Mucosa of rectum (tissue), 2 donors: ENCODE measurements around the gene ST3GAL4.
A peak's percentile ranks its signal among the peaks of the same experiment; 100 is the strongest.

Experiments
- H3K27ac ChIP-seq, 2 donors: one replicate each; pipeline ENCODE4 v1.7.0; 2013; ENCODE audit warnings: inconsistent platforms in 2 of 2, low read depth in 2 of 2, low read length in 2 of 2
- H3K27me3 ChIP-seq, 2 donors: one replicate each; pipeline ENCODE4 v1.7.0; 2013; ENCODE audit warnings: low read length in 2 of 2; ENCODE audit not compliant: control insufficient read depth in 2 of 2, insufficient read depth in 2 of 2
- H3K36me3 ChIP-seq, 2 donors: one replicate each; pipeline ENCODE4 v1.7.0; 2013; ENCODE audit warnings: low read length in 2 of 2; ENCODE audit not compliant: control insufficient read depth in 2 of 2, insufficient read depth in 2 of 2
- H3K4me1 ChIP-seq, 2 donors: one replicate each; pipeline ENCODE4 v1.7.0; 2013; ENCODE audit warnings: low read length in 2 of 2, mild to moderate bottlenecking in 1 of 2; ENCODE audit not compliant: control insufficient read depth in 2 of 2, insufficient read depth in 2 of 2
- H3K4me3 ChIP-seq, 2 donors: one replicate each; pipeline ENCODE4 v1.7.0; 2013; ENCODE audit warnings: low read length in 2 of 2
- H3K9ac ChIP-seq, 2 donors: one replicate each; pipeline ENCODE4 v1.7.0; 2013; ENCODE audit warnings: low read length in 2 of 2, low read depth in 1 of 2, mild to moderate bottlenecking in 1 of 2
- H3K9me3 ChIP-seq, 2 donors: one replicate each; pipeline ENCODE4 v1.7.0; 2013; ENCODE audit warnings: low read length in 2 of 2; ENCODE audit not compliant: control insufficient read depth in 2 of 2
- donor health status: healthy.
- donor health status: Normal muscosa, but diverticular disease.

The ST3GAL4 gene

DNA sequence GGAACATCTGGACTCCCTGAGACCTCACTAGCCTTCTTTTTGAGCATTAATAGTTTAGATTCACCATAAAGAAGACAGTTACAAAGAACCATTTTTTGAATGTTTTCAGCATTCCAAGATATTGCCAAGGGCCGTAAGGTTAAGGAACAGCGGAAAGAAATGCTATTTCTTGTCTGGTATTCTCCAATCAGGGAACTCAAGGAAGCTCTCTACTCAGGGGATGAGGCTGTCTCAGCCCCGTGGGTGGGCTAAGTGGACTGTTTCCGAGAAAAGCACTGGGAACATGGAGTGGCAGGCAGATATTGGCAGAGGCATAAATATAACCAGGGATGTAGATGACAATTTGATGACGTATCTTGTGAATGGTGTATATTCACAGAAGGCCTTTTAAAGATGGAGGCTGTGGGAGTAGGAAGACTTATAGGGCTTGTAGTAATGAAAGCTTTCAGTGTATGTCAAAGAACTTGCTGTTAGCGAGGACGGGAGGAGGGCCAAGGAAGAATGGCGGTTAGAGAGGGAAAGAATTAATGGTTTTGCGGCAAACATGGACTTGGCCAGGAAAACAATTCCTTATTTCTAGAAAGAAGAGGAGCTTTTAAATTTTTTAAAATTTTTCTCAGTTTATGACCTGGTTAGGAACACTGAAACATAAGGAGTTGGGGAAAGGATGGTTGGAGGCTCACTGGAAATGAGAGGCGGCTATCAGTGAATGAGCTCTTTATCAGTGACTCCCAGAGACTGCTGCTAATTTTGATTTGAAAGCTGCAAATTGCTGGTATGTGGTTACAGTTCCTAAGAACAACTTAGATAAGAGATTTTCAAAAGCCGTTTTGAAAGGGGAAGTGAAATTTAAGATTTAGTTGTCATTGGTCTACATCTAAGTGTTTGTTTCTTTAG lies 64.6 kb downstream of the ST3GAL4 start:
- no peak overlapping the region for H3K4me3 ChIP-seq
- H3K27ac ChIP-seq: peak overlapping the region; percentile 50 to 74
- no peaks in the 10 kb centered on the region for H3K9me3 ChIP-seq
- H3K36me3 ChIP-seq: peaks cover 0 to 8% of the 10 kb centered on the region in 2 donors
- H3K4me1 ChIP-seq: peaks cover 57 to 72% of the 10 kb centered on the region in 2 donors
- H3K9ac ChIP-seq: no peak overlapping the region
- no peaks in the 10 kb centered on the region for H3K27me3 ChIP-seq

DNA sequence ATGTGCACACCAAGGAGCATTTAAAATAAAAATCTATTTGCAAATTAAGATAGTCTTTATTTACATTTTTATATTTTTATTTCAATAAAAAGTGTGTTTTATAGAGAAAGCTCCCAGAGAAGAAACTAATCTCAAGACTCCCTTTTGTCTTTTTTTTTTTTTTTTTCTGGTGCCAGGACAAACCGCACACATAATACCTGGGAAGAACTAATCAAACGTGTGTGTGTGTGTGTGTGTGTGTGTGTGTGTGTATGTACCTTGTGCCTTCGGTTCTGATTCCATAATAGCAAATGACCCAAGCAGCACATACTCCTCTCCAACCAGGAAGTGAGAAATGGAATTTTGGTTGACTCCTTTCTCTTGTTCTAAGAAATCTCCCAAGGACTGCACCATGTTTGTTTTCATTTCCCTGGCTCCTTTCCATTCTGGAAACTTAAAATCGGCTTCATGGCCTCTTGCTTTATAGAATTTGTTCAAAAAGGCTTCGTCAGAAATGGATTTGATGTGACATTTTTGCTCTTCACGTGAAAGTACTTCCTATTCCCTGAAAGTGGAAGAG lies 65.3 kb downstream of the ST3GAL4 start:
- H3K27me3 ChIP-seq: no peaks in the 10 kb centered on the region
- no peaks in the 10 kb centered on the region for H3K9me3 ChIP-seq
- H3K4me3 ChIP-seq: no peak overlapping the region
- H3K36me3 ChIP-seq: peaks cover 0 to 1% of the 10 kb centered on the region in 2 donors
- H3K9ac ChIP-seq: peak overlapping the region in 1 of 2 donors; percentile 26
- H3K4me1 ChIP-seq: peaks cover 51 to 72% of the 10 kb centered on the region in 2 donors
- H3K27ac ChIP-seq: peak overlapping the region; percentile 83 to 84

- Histone ChIP-seq H3K36me3 (no peaks in the 10 kb centered on the region), H3K9me3 (no peaks in the 10 kb centered on the region), H3K4me1 (peaks cover 46 to 71% of the 10 kb centered on the region in 2 donors), H3K4me3 (no peak overlapping the region), H3K27me3 (no peaks in the 10 kb centered on the region), H3K27ac (peak overlapping the region; percentile 83 to 84), H3K9ac (peak overlapping the region in 1 of 2 donors; percentile 26)
Observed at GRCh38 chr11:126421271-126421671, 65.8 kb downstream of the ST3GAL4 start.

GRCh38 chr11:126422446-126422845 lies 67.0 kb downstream of the ST3GAL4 start:
- no peaks in the 10 kb centered on the region for H3K36me3 ChIP-seq
- peaks cover 40 to 72% of the 10 kb centered on the region in 2 donors for H3K4me1 ChIP-seq
- peak overlapping the region; percentile 81 to 93 for H3K27ac ChIP-seq
- peak overlapping the region in 1 of 2 donors; percentile 14 for H3K9ac ChIP-seq
- H3K9me3 ChIP-seq: no peaks in the 10 kb centered on the region
- H3K27me3 ChIP-seq: no peaks in the 10 kb centered on the region
- H3K4me3 ChIP-seq: no peak overlapping the region

GRCh38 chr11:126423154-126423553 lies 67.7 kb downstream of the ST3GAL4 start:
- Histone ChIP-seq H3K27me3 (no peaks in the 10 kb centered on the region), H3K9me3 (no peaks in the 10 kb centered on the region), H3K4me1 (peaks cover 40 to 76% of the 10 kb centered on the region in 2 donors), H3K36me3 (no peaks in the 10 kb centered on the region), H3K4me3 (no peak overlapping the region), H3K27ac (peak overlapping the region; percentile 81 to 93), H3K9ac (peak overlapping the region in 1 of 2 donors; percentile 36)

GRCh38 chr11:126423743-126424142 lies 68.3 kb downstream of the ST3GAL4 start:
- H3K4me3 ChIP-seq: no peak overlapping the region
- peak overlapping the region; percentile 81 to 93 for H3K27ac ChIP-seq
- no peaks in the 10 kb centered on the region for H3K27me3 ChIP-seq
- no peaks in the 10 kb centered on the region for H3K36me3 ChIP-seq
- peaks cover 40 to 76% of the 10 kb centered on the region in 2 donors for H3K4me1 ChIP-seq
- no peaks in the 10 kb centered on the region for H3K9me3 ChIP-seq
- peak overlapping the region in 1 of 2 donors; percentile 36 for H3K9ac ChIP-seq

- Histone ChIP-seq H3K27me3 (no peaks in the 10 kb centered on the region), H3K36me3 (no peaks in the 10 kb centered on the region), H3K9ac (peak overlapping the region in 1 of 2 donors; percentile 7), H3K27ac (peak overlapping the region; percentile 61 to 93), H3K4me1 (peaks cover 40 to 80% of the 10 kb centered on the region in 2 donors), H3K4me3 (no peak overlapping the region), H3K9me3 (no peaks in the 10 kb centered on the region)
Observed at GRCh38 chr11:126424471-126425039, 69.1 kb downstream of the ST3GAL4 start.

DNA sequence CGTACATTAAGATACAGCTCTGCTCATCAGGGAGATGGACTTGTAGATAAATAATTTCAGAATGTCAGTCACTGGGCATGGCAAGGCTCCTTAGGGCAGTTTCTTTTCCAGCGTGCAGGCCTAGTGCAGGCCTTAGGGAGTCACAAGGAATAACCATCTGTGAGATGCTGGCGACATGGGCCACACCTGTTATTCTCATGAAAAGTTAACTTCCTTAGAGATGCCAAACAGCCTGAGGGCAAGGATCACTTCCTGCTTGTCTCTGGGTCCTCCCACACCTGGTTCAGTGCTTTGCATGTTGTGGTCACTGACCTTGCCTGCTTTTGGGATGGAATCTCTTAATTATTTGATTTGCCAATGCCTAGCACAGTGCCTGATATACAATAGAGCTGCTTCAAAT lies 70.6 kb downstream of the ST3GAL4 start:
- H3K27ac ChIP-seq: peak overlapping the region; percentile 61 to 93
- H3K27me3 ChIP-seq: no peaks in the 10 kb centered on the region
- H3K9me3 ChIP-seq: no peaks in the 10 kb centered on the region
- H3K4me1 ChIP-seq: peaks cover 35 to 81% of the 10 kb centered on the region in 2 donors
- H3K36me3 ChIP-seq: no peaks in the 10 kb centered on the region
- H3K4me3 ChIP-seq: no peak overlapping the region
- H3K9ac ChIP-seq: peak overlapping the region in 1 of 2 donors; percentile 23

GRCh38 chr11:126426820-126427749 lies 71.6 kb downstream of the ST3GAL4 start:
- H3K27me3 ChIP-seq: no peaks in the 10 kb centered on the region
- H3K4me1 ChIP-seq: peaks cover 34 to 82% of the 10 kb centered on the region in 2 donors
- H3K9ac ChIP-seq: peak overlapping the region in 1 of 2 donors; percentile 23
- peak overlapping the region; percentile 25 to 93 for H3K27ac ChIP-seq
- no peaks in the 10 kb centered on the region for H3K9me3 ChIP-seq
- H3K36me3 ChIP-seq: no peaks in the 10 kb centered on the region
- H3K4me3 ChIP-seq: no peak overlapping the region
